Measurements from ENCODE around the gene RTN1. TPM values are rescaled to one million over a fixed set of nuclear protein-coding genes. Genes with fewer than 3 reads are reported as not detected.

Gene RTN1

Small RNA genes within 50 kb of the gene (microRNA-seq; reads per million reads assigned to microRNA genes)
- gene MIR5586 = not detected

Measured in HL-60 (cell line).